Liver (tissue), 3 donors: ENCODE data around the gene TCERG1L.

ENCODE experiments used
- ATF3 ChIP-seq: IDR thresholded peaks from 2 replicates; pipeline ENCODE4 v1.6.1; 2016; ENCODE audit warnings: antibody characterized with exemption
- CTCF ChIP-seq: fragments of 150-350 bp; IDR thresholded peaks from 2 replicates; pipeline ENCODE4 v1.5.1; 2017; ENCODE audit warnings: improper control_type of control experiment, low read depth, low read length; ENCODE audit not compliant: missing input control
- GABPA ChIP-seq, 2 donors: IDR thresholded peaks in 1 of 2; conservative IDR thresholded peaks in 1 of 2; 2 replicates each; pipeline ENCODE4 v1.6.1; 2016; ENCODE audit warnings: antibody characterized with exemption in 2 of 2, mild to moderate bottlenecking in 1 of 2, moderate library complexity in 1 of 2
- HNF4A ChIP-seq, 2 donors: conservative IDR thresholded peaks; 2 replicates each; pipeline ENCODE4 v1.6.1; 2016; ENCODE audit warnings: antibody characterized with exemption in 2 of 2, mild to moderate bottlenecking in 2 of 2
- MAX ChIP-seq: IDR thresholded peaks from 2 replicates; pipeline ENCODE4 v1.6.1; 2016; ENCODE audit warnings: antibody characterized with exemption
- RAD21 ChIP-seq, 2 donors: IDR thresholded peaks; 2 replicates each; pipeline ENCODE4 v1.6.1; 2016; ENCODE audit warnings: antibody characterized with exemption in 2 of 2, mild to moderate bottlenecking in 2 of 2
- YY1 ChIP-seq: IDR thresholded peaks from 2 replicates; pipeline ENCODE4 v1.6.1; 2016; ENCODE audit warnings: antibody characterized with exemption, mild to moderate bottlenecking
- donor health status: healthy.
- donor health status: healthy.

- TF ChIP-seq RAD21 (IDR thresholded peaks at IDR 0.05) = no peak
- TF ChIP-seq CTCF = no peak
- TF ChIP-seq ATF3 = no peak
- TF ChIP-seq MAX = no peak
- TF ChIP-seq GABPA (IDR thresholded peaks at IDR 0.05 in 1 of 2, conservative IDR thresholded peaks at IDR 0.05 in 1 of 2) = no peak
- no peak for TF ChIP-seq HNF4A (conservative IDR thresholded peaks at IDR 0.05)
- TF ChIP-seq YY1 = no peak
Measured at GRCh38 chr10:131253931-131254858, 57.3 kb downstream of the TCERG1L start.
